K562 (cell line): ENCODE measurements around the gene MROH2B. TPM values are rescaled to one million over a fixed set of nuclear protein-coding genes. Genes with fewer than 3 reads are reported as not detected.

ENCODE experiments used
- ATAC-seq: fragments of 200-7000 bp; cut with Tn5 transposase; 3 replicates; pipeline ENCODE4 v1.9.1; 2020; ENCODE audit warnings: moderate library complexity
- BruUV-seq: library from RNA; stranded (reverse); fragments of 400-500 nt; replicated peaks from 2 replicates; lab custom pipeline; 2021; lab: Mats Ljungman, UMichigan
- CTCF ChIA-PET: fragments of 300-600 bp; formaldehyde crosslinking; extraction: SDS; loops from one replicate; lab custom pipeline; 2021; ENCODE audit warnings: low intra/inter-chr PET ratio; lab: Yijun Ruan, JAX
- POLR2A ChIA-PET: fragments of 300-600, 350-650 bp; sonication (Branson Sonifier 250); formaldehyde crosslinking; extraction: SDS; loops from one replicate; lab custom pipeline; 2021; ENCODE audit warnings: antibody characterized with exemption, inconsistent platforms; lab: Yijun Ruan, JAX
- DNase-seq, 4 experiments: peaks; one replicate each; pipeline versions ENCODE4 v3.0.0 to v3.0.0-alpha.2; 2011 to 2018; ENCODE audit warnings: low spot score in 3 of 4, mixed read lengths in 3 of 4; ENCODE audit errors: extremely low read depth in 1 of 4
- FAIRE-seq: peaks from 2 replicates; lab custom pipeline; 2011; peaks lifted over from hg19 to GRCh38; lab: Jason Lieb, UNC
- H2AFZ ChIP-seq: 2 replicates; pipeline ENCODE4 v1.6.0; 2011; ENCODE audit warnings: low read depth, low read length, control low read depth, inconsistent platforms
- H3K27ac ChIP-seq: fragments of 200-600 bp; 3 replicates; pipeline ENCODE4 v1.8.0; 2011; ENCODE audit warnings: low read depth, mild to moderate bottlenecking, control low read depth, inconsistent platforms, low read length, moderate library complexity, mixed read lengths; ENCODE audit errors: extremely low read depth
- H3K27me3 ChIP-seq, 2 experiments: fragments of 300-600 bp in 1 of 2; 2 replicates in 1 of 2; 3 replicates in 1 of 2; pipeline versions ENCODE4 v1.6.0 to v1.8.0; 2011; ENCODE audit warnings: inconsistent platforms in 2 of 2, low read length in 2 of 2, mild to moderate bottlenecking in 1 of 2, mixed read lengths in 1 of 2, moderate library complexity in 1 of 2; ENCODE audit not compliant: control insufficient read depth in 2 of 2, insufficient read depth in 2 of 2
- H3K36me3 ChIP-seq: fragments of 300-600 bp; 3 replicates; pipeline ENCODE4 v1.8.0; 2011; ENCODE audit warnings: mild to moderate bottlenecking, low read length, inconsistent platforms; ENCODE audit not compliant: control insufficient read depth, insufficient read depth
- H3K4me1 ChIP-seq, 2 experiments: fragments of 200-600 bp in 1 of 2; replicated peaks in 1 of 2; 2 replicates in 1 of 2; 3 replicates in 1 of 2; pipeline versions ENCODE4 v1.5.1 to v1.8.0; 2011; ENCODE audit warnings: inconsistent platforms in 2 of 2, low read length in 2 of 2, mild to moderate bottlenecking in 1 of 2, mixed read lengths in 1 of 2, moderate library complexity in 1 of 2; ENCODE audit not compliant: control insufficient read depth in 2 of 2, insufficient read depth in 2 of 2
- H3K4me2 ChIP-seq: 2 replicates; pipeline ENCODE4 v1.6.1; 2011; ENCODE audit warnings: low read length, control low read depth, inconsistent platforms, mixed read lengths; ENCODE audit not compliant: insufficient read depth
- H3K4me3 ChIP-seq: fragments of 200-600 bp; sonication (generic), shearing (Covaris generic); 2 replicates; pipeline ENCODE4 v1.5.1; 2016; ENCODE audit warnings: control low read depth, inconsistent platforms
- H3K79me2 ChIP-seq: fragments of 200-600 bp; 3 replicates; pipeline ENCODE4 v1.8.0; 2011; ENCODE audit warnings: low read length, inconsistent platforms; ENCODE audit not compliant: control insufficient read depth, insufficient read depth
- H3K9ac ChIP-seq, 2 experiments: 2 replicates each; pipeline versions ENCODE4 v1.6.0 to v1.6.1; 2011; ENCODE audit warnings: low read depth in 2 of 2, low read length in 2 of 2, control low read depth in 1 of 2, inconsistent platforms in 1 of 2, mild to moderate bottlenecking in 1 of 2, mixed read lengths in 1 of 2; ENCODE audit not compliant: insufficient read depth in 1 of 2
- H3K9me1 ChIP-seq: one replicate; pipeline ENCODE4 v1.6.0; 2011; ENCODE audit warnings: inconsistent platforms, mild to moderate bottlenecking, low read length, moderate library complexity; ENCODE audit not compliant: control insufficient read depth, insufficient read depth
- H3K9me3 ChIP-seq: replicated peaks from 2 replicates; pipeline ENCODE4 v1.5.1; 2011; ENCODE audit warnings: low read depth, low read length, inconsistent platforms; ENCODE audit not compliant: control insufficient read depth, insufficient read depth
- H4K20me1 ChIP-seq: replicated peaks from 2 replicates; pipeline ENCODE4 v1.6.1; 2011; ENCODE audit warnings: low read length, inconsistent platforms, mixed read lengths; ENCODE audit not compliant: control insufficient read depth, insufficient read depth
- CBFA2T3 ChIP-seq: fragments of 450-650 bp; IDR thresholded peaks from 2 replicates; pipeline ENCODE4 v1.6.1; 2017
- CEBPG ChIP-seq, 3 experiments: fragments of 200-800 bp in 1 of 3; sonication (Bioruptor generic) in 1 of 3; sonication (generic) in 1 of 3; formaldehyde crosslinking in 1 of 3; IDR thresholded peaks in 2 of 3; conservative IDR thresholded peaks in 1 of 3; 2 replicates each; pipeline versions ENCODE4 v1.6.1 to v1.8.0; 2016 to 2022; ENCODE audit warnings: missing compliant biosample characterization in 2 of 3, missing genetic modification characterization in 2 of 3, mild to moderate bottlenecking in 1 of 3, missing genetic modification reagents in 1 of 3
- ELF2 ChIP-seq: fragments of 250-450 bp; sonication (Bioruptor Pico); IDR thresholded peaks from 2 replicates; pipeline ENCODE4 v1.5.0; 2021; ENCODE audit warnings: mild to moderate bottlenecking
- FUS ChIP-seq: fragments of 200-400 bp; formaldehyde crosslinking; optimal IDR thresholded peaks from 2 replicates; pipeline ENCODE3; 2017; ENCODE audit warnings: low read depth, low read length
- NFRKB ChIP-seq: fragments of 450-650 bp; IDR thresholded peaks from 2 replicates; pipeline ENCODE4 v1.6.1; 2016; ENCODE audit warnings: low read depth
- OTX1 ChIP-seq: fragments of 450-650 bp; formaldehyde crosslinking; IDR thresholded peaks from 2 replicates; pipeline ENCODE4 v1.4.0; 2022; ENCODE audit warnings: mild to moderate bottlenecking
- PHF21A ChIP-seq: fragments of 450-650 bp; IDR thresholded peaks from 2 replicates; pipeline ENCODE4 v1.6.1; 2017; ENCODE audit warnings: low read depth, borderline replicate concordance
- PYGO2 ChIP-seq: fragments of 450-650 bp; IDR thresholded peaks from 2 replicates; pipeline ENCODE4 v1.6.1; 2016; ENCODE audit warnings: mild to moderate bottlenecking, missing genetic modification characterization, moderate library complexity, missing compliant biosample characterization
- RAD51 ChIP-seq: fragments of 450-650 bp; IDR thresholded peaks from 2 replicates; pipeline ENCODE4 v1.7.1; 2016; ENCODE audit warnings: low read depth, mild to moderate bottlenecking, borderline replicate concordance
- RERE ChIP-seq: sonication (generic); formaldehyde crosslinking; IDR thresholded peaks from 2 replicates; pipeline ENCODE4 v1.8.0; 2023; ENCODE audit warnings: missing genetic modification reagents, mild to moderate bottlenecking, borderline replicate concordance
- SMAD3 ChIP-seq: fragments of 450-650 bp; formaldehyde crosslinking; conservative IDR thresholded peaks from 2 replicates; pipeline ENCODE4 v1.4.0; 2020; ENCODE audit warnings: mild to moderate bottlenecking
- SMARCA4 ChIP-seq: fragments of 450-650 bp; IDR thresholded peaks from 2 replicates; pipeline ENCODE4 v1.6.1; 2016
- ZNF197 ChIP-seq: fragments of 200-800 bp; sonication (Bioruptor generic); IDR thresholded peaks from 2 replicates; pipeline ENCODE4 v1.6.1; 2016; ENCODE audit warnings: low read depth, missing genetic modification characterization, missing compliant biosample characterization
- ZNF408 ChIP-seq: fragments of 250-450 bp; sonication (Bioruptor Pico); IDR thresholded peaks from 2 replicates; pipeline ENCODE4 v1.4.0; 2020; ENCODE audit warnings: low read depth, mild to moderate bottlenecking, moderate library complexity
- WGBS: fragments of 100-300 bp; shearing (Covaris generic); methylation state at CpG from one replicate; pipeline ENCODE4 v1.1.6; 2016; ENCODE audit warnings: low coverage, mixed read lengths; ENCODE audit not compliant: insufficient coverage; ENCODE audit errors: missing lambda C conversion rate; 5-methylcytosine and 5-hydroxymethylcytosine counted together
- in situ Hi-C: fragments of 300-500 bp; cut with MboI; formaldehyde crosslinking; loops from 4 replicates; pipeline ENCODE4 v1.15.0; 2018; ENCODE audit warnings: inconsistent platforms, mixed read lengths
- intact Hi-C: fragments of 100-400 bp; cut with micrococcal nuclease; formaldehyde crosslinking; loops from 2 replicates; pipeline ENCODE4 v1.14.2; 2022
- polyA plus RNA-seq, 8 experiments: library from polyadenylated mRNA; depleted of rRNA in 4 of 8; stranded (reverse) in 5 of 8; unstranded in 3 of 8; fragments of >200 nt; fragmentation: Nextera tagmentation in 2 of 8; fragmentation: Illumina TruSeq in 1 of 8; extraction: Ambion mirVana in 2 of 8; extraction: Trizol in 1 of 8; gene quantifications; 2 replicates each; pipeline versions ENCODE4 v1.2.1 to v1.2.3, GENCODE V29; 2011 to 2014; ENCODE audit warnings: inconsistent platforms in 1 of 8, missing spikeins in 1 of 8
- total RNA-seq, 7 experiments: library from RNA; depleted of rRNA in 6 of 7; stranded (reverse); fragments of >200 nt in 6 of 7; fragmentation: Illumina TruSeq in 2 of 7; extraction: Trizol in 2 of 7; gene quantifications; 2 replicates each; pipeline versions ENCODE4 v1.2.1 to v1.2.3, GENCODE V29; 2011 to 2021; ENCODE audit warnings: low replicate concordance in 1 of 7
- TF ChIP-seq, protein P1 (sequence below): fragments of 450-650 bp; conservative IDR thresholded peaks from 2 replicates; pipeline ENCODE4 v1.6.1; 2016; ENCODE audit warnings: missing genetic modification characterization, low read depth, mild to moderate bottlenecking, missing compliant biosample characterization, moderate library complexity
- TF ChIP-seq, protein P2 (sequence below): sonication (generic); formaldehyde crosslinking; IDR thresholded peaks from 2 replicates; pipeline ENCODE4 v1.9.0; 2022; ENCODE audit warnings: mild to moderate bottlenecking, missing genetic modification reagents

Gene MROH2B
- total and polyA plus RNA-seq, 9 of the 15 experiments (the other 6 are each of a cell fraction or from before 2014, with no cell fraction given) = not detected

DNA sequence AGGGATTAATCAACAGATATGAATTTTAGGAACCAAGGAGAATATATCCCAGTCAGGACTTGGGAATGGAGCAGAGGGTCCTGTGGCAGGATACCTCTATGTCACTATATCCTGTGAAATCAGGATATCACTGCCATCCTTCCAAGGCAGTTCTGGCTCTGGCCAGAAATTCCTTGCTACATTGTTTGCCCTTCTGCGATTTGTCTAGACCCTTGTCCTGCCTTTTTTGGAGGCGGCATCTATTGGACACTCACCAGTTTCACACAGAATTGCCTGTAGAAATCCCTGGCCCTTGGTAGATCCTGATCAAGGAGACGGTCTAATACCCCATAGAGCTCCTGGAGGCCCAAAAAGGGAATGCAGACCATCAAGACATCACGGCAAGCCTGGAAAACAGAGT, 71.2 kb downstream of the MROH2B start:
- DNase-seq (no peak), ATAC-seq (no peak), FAIRE-seq (no peak)
- TF ChIP-seq ZNF197 (CRISPR knock-in tag) = no peak
- no peak for TF ChIP-seq ELF2 (CRISPR knock-in tag)
- no peak for TF ChIP-seq RAD51
- TF ChIP-seq SMARCA4 = no peak
- TF ChIP-seq PYGO2 = no peak
- no peak for TF ChIP-seq NFRKB
- TF ChIP-seq SMAD3 (CRISPR knock-in tag) = no peak
- TF ChIP-seq, protein P1, sequence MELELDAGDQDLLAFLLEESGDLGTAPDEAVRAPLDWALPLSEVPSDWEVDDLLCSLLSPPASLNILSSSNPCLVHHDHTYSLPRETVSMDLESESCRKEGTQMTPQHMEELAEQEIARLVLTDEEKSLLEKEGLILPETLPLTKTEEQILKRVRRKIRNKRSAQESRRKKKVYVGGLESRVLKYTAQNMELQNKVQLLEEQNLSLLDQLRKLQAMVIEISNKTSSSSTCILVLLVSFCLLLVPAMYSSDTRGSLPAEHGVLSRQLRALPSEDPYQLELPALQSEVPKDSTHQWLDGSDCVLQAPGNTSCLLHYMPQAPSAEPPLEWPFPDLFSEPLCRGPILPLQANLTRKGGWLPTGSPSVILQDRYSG (tag) = no peak
- TF ChIP-seq, protein P2, sequence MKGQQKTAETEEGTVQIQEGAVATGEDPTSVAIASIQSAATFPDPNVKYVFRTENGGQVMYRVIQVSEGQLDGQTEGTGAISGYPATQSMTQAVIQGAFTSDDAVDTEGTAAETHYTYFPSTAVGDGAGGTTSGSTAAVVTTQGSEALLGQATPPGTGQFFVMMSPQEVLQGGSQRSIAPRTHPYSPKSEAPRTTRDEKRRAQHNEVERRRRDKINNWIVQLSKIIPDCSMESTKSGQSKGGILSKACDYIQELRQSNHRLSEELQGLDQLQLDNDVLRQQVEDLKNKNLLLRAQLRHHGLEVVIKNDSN (CRISPR knock-in tag) = no peak
- TF ChIP-seq CBFA2T3 = no peak
- no peak for TF ChIP-seq FUS
- TF ChIP-seq PHF21A = no peak
- no peak for TF ChIP-seq ZNF408 (CRISPR knock-in tag)
- TF ChIP-seq OTX1 (CRISPR knock-in tag) = no peak
- no peak for TF ChIP-seq RERE
- no peak for TF ChIP-seq CEBPG (CRISPR knock-in tag; IDR thresholded peaks at IDR 0.05)
- TF ChIP-seq CEBPG (tag; conservative IDR thresholded peaks at IDR 0.05 in 1 of 2, IDR thresholded peaks at IDR 0.05 in 1 of 2) = no peak
- H3K9ac ChIP-seq = no peak overlapping the region
- H3K27ac ChIP-seq = no peak overlapping the region
- no peaks in the 10 kb centered on the region for H3K9me1 ChIP-seq
- no peaks in the 10 kb centered on the region for H4K20me1 ChIP-seq
- in situ Hi-C loops (no loop called here), intact Hi-C loops (no loop called here)
- BruUV-seq = no TSS peak
- peaks cover under 1 to 4% of the 10 kb centered on the region in 2 experiments; a peak in 3 of 5 replicates for H3K27me3 ChIP-seq
- POLR2A ChIA-PET = no interaction called here
- no peak overlapping the region for H2AFZ ChIP-seq
- no peak overlapping the region for H3K4me2 ChIP-seq
- H3K36me3 ChIP-seq = no peaks in the 10 kb centered on the region
- H3K4me1 ChIP-seq = no peaks in the 10 kb centered on the region
- H3K4me3 ChIP-seq = no peak overlapping the region
- CTCF ChIA-PET = no interaction called here
- no peaks in the 10 kb centered on the region for H3K9me3 ChIP-seq
- whole genome bisulfite sequencing = 0% methylated on average over 4 of the region's 4 CpGs
- no peaks in the 10 kb centered on the region for H3K79me2 ChIP-seq
